OCI-LY3 (cell line): ENCODE results near the gene BHLHA15.

Experiments
- EZH2phosphoT487 ChIP-seq: fragments of 200-600 bp; shearing (Covaris generic); IDR thresholded peaks from 2 replicates; pipeline ENCODE4 v1.6.1; 2018; ENCODE audit warnings: antibody characterized with exemption, mixed run types, low read depth
- TF ChIP-seq, protein P1 (sequence below): fragments of 200-600, 300-600 bp; sonication (generic); IDR thresholded peaks from 2 replicates; pipeline ENCODE4 v1.5.1; 2014; ENCODE audit warnings: antibody characterized with exemption, low read length, low read depth

DNA sequence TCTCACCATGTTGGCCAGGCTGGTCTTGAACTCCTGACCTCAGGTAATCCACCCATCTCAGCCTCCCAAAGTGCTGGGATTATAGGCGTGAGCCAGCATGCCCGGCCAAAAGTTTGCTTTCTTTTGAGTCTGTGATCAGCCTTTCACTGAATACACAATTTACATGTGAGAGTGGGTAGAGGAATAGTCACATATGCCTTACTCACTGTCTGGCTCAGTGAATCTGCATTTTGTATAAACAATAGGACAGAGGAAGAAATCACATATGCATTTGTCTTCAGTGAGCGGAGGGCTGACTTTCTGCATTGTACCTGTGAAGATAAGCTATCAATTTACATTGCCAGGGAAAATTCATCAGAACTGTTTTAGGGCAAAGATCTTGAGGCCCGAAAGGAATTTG lies 43.3 kb downstream of the BHLHA15 start:
- TF ChIP-seq, protein P1, sequence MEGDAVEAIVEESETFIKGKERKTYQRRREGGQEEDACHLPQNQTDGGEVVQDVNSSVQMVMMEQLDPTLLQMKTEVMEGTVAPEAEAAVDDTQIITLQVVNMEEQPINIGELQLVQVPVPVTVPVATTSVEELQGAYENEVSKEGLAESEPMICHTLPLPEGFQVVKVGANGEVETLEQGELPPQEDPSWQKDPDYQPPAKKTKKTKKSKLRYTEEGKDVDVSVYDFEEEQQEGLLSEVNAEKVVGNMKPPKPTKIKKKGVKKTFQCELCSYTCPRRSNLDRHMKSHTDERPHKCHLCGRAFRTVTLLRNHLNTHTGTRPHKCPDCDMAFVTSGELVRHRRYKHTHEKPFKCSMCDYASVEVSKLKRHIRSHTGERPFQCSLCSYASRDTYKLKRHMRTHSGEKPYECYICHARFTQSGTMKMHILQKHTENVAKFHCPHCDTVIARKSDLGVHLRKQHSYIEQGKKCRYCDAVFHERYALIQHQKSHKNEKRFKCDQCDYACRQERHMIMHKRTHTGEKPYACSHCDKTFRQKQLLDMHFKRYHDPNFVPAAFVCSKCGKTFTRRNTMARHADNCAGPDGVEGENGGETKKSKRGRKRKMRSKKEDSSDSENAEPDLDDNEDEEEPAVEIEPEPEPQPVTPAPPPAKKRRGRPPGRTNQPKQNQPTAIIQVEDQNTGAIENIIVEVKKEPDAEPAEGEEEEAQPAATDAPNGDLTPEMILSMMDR, result no peak
- TF ChIP-seq EZH2phosphoT487, result no peak
